ENCODE data around the gene PRAC2. TPM values are rescaled to one million over a fixed set of nuclear protein-coding genes. Genes with fewer than 3 reads are reported as not detected.

The PRAC2 gene
- total and polyA plus RNA-seq, 2 of the 8 experiments (the other 6 are each of a cell fraction or from before 2014, with no cell fraction given) = not detected

- TF ChIP-seq CHD1 (IDR thresholded peaks at IDR 0.05; ENCODE audit: low read depth, low read length) (no peak), SIRT6 (IDR thresholded peaks at IDR 0.05; ENCODE audit: low read length) (no peak), RXRA (IDR thresholded peaks at IDR 0.05; ENCODE audit: insufficient read depth, low read depth, low read length) (no peak), RBBP5 (IDR thresholded peaks at IDR 0.05; ENCODE audit: borderline replicate concordance, low read depth, low read length) (no peak), TAF1 (IDR thresholded peaks at IDR 0.05; ENCODE audit: low read depth, low read length) (no peak), SP2 (IDR thresholded peaks at IDR 0.05; ENCODE audit: low read length) (no peak), NANOG (IDR thresholded peaks at IDR 0.05; ENCODE audit: insufficient read depth, low read depth, low read length, poor library complexity, severe bottlenecking) (no peak), MAFK (IDR thresholded peaks at IDR 0.05; ENCODE audit: low read depth, low read length) (no peak), EZH2 (IDR thresholded peaks at IDR 0.05; ENCODE audit: low read depth, low read length, severe bottlenecking) (peak; percentile 100)
These were observed 24.7 kb downstream of the PRAC2 start (continued) for GRCh38 chr17:48747445-48748363.

Measured in H1 (cell line).